ENCODE results near the gene PDCD6IP. TPM values are rescaled to one million over a fixed set of nuclear protein-coding genes. Genes with fewer than 3 reads are reported as not detected.

Gene PDCD6IP
- total RNA-seq, 1 donor from 2014 or later: 184 TPM

- intact Hi-C loops (cut with DNase I): no loop called here
- DNase-seq (ENCODE audit: extremely low spot score in 2 of 2): no peak
- H3K36me3 ChIP-seq: peaks cover 0 to 55% of the 10 kb centered on the region in 2 donors
- H3K4me1 ChIP-seq: no peaks in the 10 kb centered on the region
- no peaks in the 10 kb centered on the region for H3K27me3 ChIP-seq
- TF ChIP-seq CTCF (IDR thresholded peaks at IDR 0.05) (no peak), POLR2AphosphoS5 (IDR thresholded peaks at IDR 0.05; ENCODE audit: insufficient read depth in 1 of 2, low read depth in 1 of 2) (no peak), POLR2A (IDR thresholded peaks at IDR 0.05) (no peak)
- no peak overlapping the region for H3K4me3 ChIP-seq
- no peaks in the 10 kb centered on the region for H3K9me3 ChIP-seq
- no peak overlapping the region for H3K27ac ChIP-seq
These were observed 26.7 kb downstream of the PDCD6IP start for GRCh38 chr3:33825111-33825510.

GRCh38 chr3:33826206-33826605, 27.8 kb downstream of the PDCD6IP start:
- peaks cover 0 to 50% of the 10 kb centered on the region in 2 donors for H3K36me3 ChIP-seq
- H3K27ac ChIP-seq: no peak overlapping the region
- TF ChIP-seq CTCF (IDR thresholded peaks at IDR 0.05) (no peak), POLR2A (IDR thresholded peaks at IDR 0.05) (no peak), POLR2AphosphoS5 (IDR thresholded peaks at IDR 0.05; ENCODE audit: insufficient read depth in 1 of 2, low read depth in 1 of 2) (no peak)
- H3K4me1 ChIP-seq: no peaks in the 10 kb centered on the region
- H3K4me3 ChIP-seq: no peak overlapping the region
- DNase-seq (ENCODE audit: extremely low spot score in 2 of 2): no peak
- H3K9me3 ChIP-seq: no peaks in the 10 kb centered on the region
- intact Hi-C loops (cut with DNase I): no loop called here
- H3K27me3 ChIP-seq: no peaks in the 10 kb centered on the region

- intact Hi-C loops (cut with DNase I): no loop called here
- peaks cover 0 to 47% of the 10 kb centered on the region in 2 donors for H3K36me3 ChIP-seq
- no peak for TF ChIP-seq POLR2A (IDR thresholded peaks at IDR 0.05)
- TF ChIP-seq CTCF (IDR thresholded peaks at IDR 0.05): no peak
- TF ChIP-seq POLR2AphosphoS5 (IDR thresholded peaks at IDR 0.05; ENCODE audit: insufficient read depth in 1 of 2, low read depth in 1 of 2): no peak
- H3K9me3 ChIP-seq: no peaks in the 10 kb centered on the region
- H3K27me3 ChIP-seq: no peaks in the 10 kb centered on the region
- no peak overlapping the region for H3K4me3 ChIP-seq
- no peak for DNase-seq (ENCODE audit: extremely low spot score in 2 of 2)
- H3K4me1 ChIP-seq: no peaks in the 10 kb centered on the region
- no peak overlapping the region for H3K27ac ChIP-seq
These were observed 28.3 kb downstream of the PDCD6IP start for GRCh38 chr3:33826688-33827087.

- Histone ChIP-seq H3K36me3 (peaks cover 0 to 25% of the 10 kb centered on the region in 2 donors), H3K27ac (no peak overlapping the region), H3K4me3 (no peak overlapping the region), H3K9me3 (no peaks in the 10 kb centered on the region), H3K27me3 (no peaks in the 10 kb centered on the region), H3K4me1 (no peaks in the 10 kb centered on the region)
- DNase-seq (ENCODE audit: extremely low spot score in 2 of 2): no peak
- TF ChIP-seq POLR2AphosphoS5 (IDR thresholded peaks at IDR 0.05; ENCODE audit: insufficient read depth in 1 of 2, low read depth in 1 of 2) (no peak), POLR2A (IDR thresholded peaks at IDR 0.05) (no peak), CTCF (IDR thresholded peaks at IDR 0.05) (no peak)
- intact Hi-C loops (cut with DNase I): no loop called here
These were observed 31.3 kb downstream of the PDCD6IP start for GRCh38 chr3:33829720-33830119.

- Histone ChIP-seq H3K27me3 (no peaks in the 10 kb centered on the region), H3K36me3 (peaks cover 0 to 26% of the 10 kb centered on the region in 2 donors), H3K27ac (no peak overlapping the region), H3K4me3 (no peak overlapping the region), H3K9me3 (no peaks in the 10 kb centered on the region), H3K4me1 (no peaks in the 10 kb centered on the region)
- intact Hi-C loops (cut with DNase I): no loop called here
- no peak for TF ChIP-seq CTCF (IDR thresholded peaks at IDR 0.05)
- TF ChIP-seq POLR2A (IDR thresholded peaks at IDR 0.05): no peak
- no peak for TF ChIP-seq POLR2AphosphoS5 (IDR thresholded peaks at IDR 0.05; ENCODE audit: insufficient read depth in 1 of 2, low read depth in 1 of 2)
- DNase-seq (ENCODE audit: extremely low spot score in 2 of 2): no peak
These were observed 32.6 kb downstream of the PDCD6IP start for GRCh38 chr3:33831053-33831452.
